Endodermal cell (in vitro differentiated cells): ENCODE measurements around the gene TRIO. TPM values are rescaled to one million over a fixed set of nuclear protein-coding genes. Genes with fewer than 3 reads are reported as not detected.

Source experiments
- DNase-seq: peaks from one replicate; pipeline ENCODE4 v3.0.0-alpha.2; 2017
- H3K27ac ChIP-seq: 2 replicates; pipeline ENCODE4 v1.5.1; 2013; ENCODE audit warnings: mild to moderate bottlenecking, low read depth, low read length, moderate library complexity
- H3K27me3 ChIP-seq: 2 replicates; pipeline ENCODE4 v1.6.1; 2013; ENCODE audit warnings: mild to moderate bottlenecking, low read length, moderate library complexity; ENCODE audit not compliant: insufficient read depth, control insufficient read depth, poor library complexity, severe bottlenecking
- H3K36me3 ChIP-seq: 2 replicates; pipeline ENCODE4 v1.7.0; 2013; ENCODE audit warnings: mild to moderate bottlenecking, low read length, moderate library complexity; ENCODE audit not compliant: control insufficient read depth, insufficient read depth
- H3K4me1 ChIP-seq: one replicate; pipeline ENCODE4 v1.7.0; 2013; ENCODE audit warnings: low read length; ENCODE audit not compliant: control insufficient read depth, insufficient read depth
- H3K4me3 ChIP-seq: 2 replicates; pipeline ENCODE4 v1.5.1; 2013; ENCODE audit warnings: mild to moderate bottlenecking, low read length, moderate library complexity
- H3K9ac ChIP-seq: 2 replicates; pipeline ENCODE4 v1.6.1; 2013; ENCODE audit warnings: mild to moderate bottlenecking, low read length, moderate library complexity; ENCODE audit not compliant: poor library complexity, severe bottlenecking; ENCODE audit errors: extremely low read depth
- H3K9me3 ChIP-seq: 2 replicates; pipeline ENCODE4 v1.6.1; 2013; ENCODE audit warnings: mild to moderate bottlenecking, low read length, moderate library complexity; ENCODE audit not compliant: control insufficient read depth
- H3K27ac Mint-ChIP-seq: 2 replicates; pipeline ENCODE4 v1.8.0; 2020; ENCODE audit warnings: mixed read lengths
- H3K27me3 Mint-ChIP-seq: 2 replicates; pipeline ENCODE4 v1.8.0; 2021; ENCODE audit warnings: mild to moderate bottlenecking, mixed read lengths; ENCODE audit not compliant: insufficient read depth
- H3K36me3 Mint-ChIP-seq: 2 replicates; pipeline ENCODE4 v1.8.0; 2020; ENCODE audit warnings: low read depth, mixed read lengths
- H3K4me1 Mint-ChIP-seq: 2 replicates; pipeline ENCODE4 v1.8.0; 2020; ENCODE audit warnings: mixed read lengths
- H3K4me3 Mint-ChIP-seq: 2 replicates; pipeline ENCODE4 v1.8.0; 2020; ENCODE audit warnings: mild to moderate bottlenecking, moderate library complexity, mixed read lengths
- H3K9me3 Mint-ChIP-seq: 2 replicates; pipeline ENCODE4 v1.8.0; 2020; ENCODE audit warnings: mild to moderate bottlenecking, mixed read lengths
- CTCF ChIP-seq: fragments of 200-600 bp; sonication (generic); conservative IDR thresholded peaks from 2 replicates; pipeline ENCODE4 v1.5.0; 2021; ENCODE audit warnings: antibody characterized with exemption, mild to moderate bottlenecking
- WGBS, 2 experiments: methylation state at CpG; one replicate each; pipeline versions ENCODE4 v1.1.5 to v1.1.7; 2013; ENCODE audit warnings: missing lambda C conversion rate in 2 of 2, mixed read lengths in 1 of 2; ENCODE audit not compliant: insufficient coverage in 1 of 2, insufficient read length in 1 of 2; 5-methylcytosine and 5-hydroxymethylcytosine counted together
- total RNA-seq, 2 donors: library from RNA; stranded (reverse); fragmentation: NEBNext Ultra II Directional in 1 of 2; extraction: Animal tissue kit (Norgen Biotek cat#: 25700) in 1 of 2; gene quantifications; 2 replicates in 1 of 2; 3 replicates in 1 of 2; pipeline ENCODE4 v1.2.1, GENCODE V29; 2021

The TRIO gene
- total RNA-seq, 2 donors from 2014 or later, result 88.3 to 109 TPM

- no peaks in the 10 kb centered on the region for H3K9me3 Mint-ChIP-seq
- H3K9me3 ChIP-seq, result no peaks in the 10 kb centered on the region
- TF ChIP-seq CTCF, result no peak
Observed at GRCh38 chr5:14332746-14333145, 189.6 kb downstream of the TRIO start.

GRCh38 chr5:14337593-14337992, 194.5 kb downstream of the TRIO start:
- H3K9me3 ChIP-seq, result no peaks in the 10 kb centered on the region
- Mint-ChIP-seq H3K4me3 (no peak overlapping the region), H3K36me3 (peaks cover 45% of the 10 kb centered on the region), H3K9me3 (no peaks in the 10 kb centered on the region), H3K4me1 (peaks cover 10% of the 10 kb centered on the region), H3K27me3 (no peaks in the 10 kb centered on the region), H3K27ac (no peak overlapping the region)
- no peak for TF ChIP-seq CTCF
- no peak overlapping the region for H3K27ac ChIP-seq
- peaks cover 58% of the 10 kb centered on the region for H3K36me3 ChIP-seq
- H3K4me1 ChIP-seq, result no peaks in the 10 kb centered on the region
- H3K27me3 ChIP-seq, result no peaks in the 10 kb centered on the region
- no peak overlapping the region for H3K9ac ChIP-seq
- WGBS, 2 experiments, result 83 to 92% methylated on average over 6 to 7 of the region's 7 CpGs
- DNase-seq, result no peak
- no peak overlapping the region for H3K4me3 ChIP-seq

More at GRCh38 chr5:14332746-14333145, 189.6 kb downstream of the TRIO start:
- Histone ChIP-seq H3K9ac (no peak overlapping the region), H3K36me3 (peaks cover 45% of the 10 kb centered on the region), H3K27ac (no peak overlapping the region), H3K27me3 (no peaks in the 10 kb centered on the region), H3K4me3 (no peak overlapping the region), H3K4me1 (no peaks in the 10 kb centered on the region)
- Mint-ChIP-seq H3K4me3 (no peak overlapping the region), H3K4me1 (peaks cover 5% of the 10 kb centered on the region), H3K27me3 (no peaks in the 10 kb centered on the region), H3K27ac (peak overlapping the region; percentile 68), H3K36me3 (peaks cover 32% of the 10 kb centered on the region)
- DNase-seq, result no peak
- WGBS, 2 experiments, result 95 to 97% methylated on average over 7 to 10 of the region's 10 CpGs

GRCh38 chr5:14339468-14339867, 196.3 kb downstream of the TRIO start:
- H3K27ac ChIP-seq, result no peak overlapping the region
- H3K9me3 ChIP-seq, result no peaks in the 10 kb centered on the region
- H3K36me3 ChIP-seq, result peaks cover 53% of the 10 kb centered on the region
- Mint-ChIP-seq H3K4me3 (no peak overlapping the region), H3K9me3 (no peaks in the 10 kb centered on the region), H3K36me3 (peaks cover 39% of the 10 kb centered on the region), H3K27me3 (no peaks in the 10 kb centered on the region), H3K4me1 (peaks cover 10% of the 10 kb centered on the region), H3K27ac (no peak overlapping the region)
- no peak for DNase-seq
- no peaks in the 10 kb centered on the region for H3K27me3 ChIP-seq
- no peaks in the 10 kb centered on the region for H3K4me1 ChIP-seq
- H3K4me3 ChIP-seq, result no peak overlapping the region
- 90 to 95% methylated on average over 7 to 11 of the region's 11 CpGs for WGBS, 2 experiments
- H3K9ac ChIP-seq, result no peak overlapping the region
- TF ChIP-seq CTCF, result no peak
